Activated CD4-positive, alpha-beta memory T cell treated with anti-CD3 and anti-CD28 coated beads for 36 hours (primary cell): ENCODE results near the gene ANAPC2. TPM values are rescaled to one million over a fixed set of nuclear protein-coding genes. Genes with fewer than 3 reads are reported as not detected.

Experiments
- CTCF ChIA-PET: fragments of 350-600 bp; sonication (Branson Sonifier 250); formaldehyde crosslinking; loops from one replicate; lab custom pipeline; 2021; ENCODE audit warnings: antibody characterized with exemption, inconsistent platforms; lab: Charles Lee
- POLR2A ChIA-PET: fragments of 350-600 bp; sonication (Branson Sonifier 250); formaldehyde crosslinking; loops from one replicate; lab custom pipeline; 2021; ENCODE audit warnings: antibody characterized with exemption; lab: Charles Lee
- DNase-seq: peaks from one replicate; pipeline ENCODE4 v3.0.0-alpha.2; 2020
- H3K27ac Mint-ChIP-seq: one replicate; pipeline ENCODE4 v1.8.0; 2021; ENCODE audit warnings: mixed read lengths
- H3K27me3 Mint-ChIP-seq: one replicate; pipeline ENCODE4 v1.8.0; 2021; ENCODE audit warnings: mixed read lengths
- H3K36me3 Mint-ChIP-seq: one replicate; pipeline ENCODE4 v1.8.0; 2021; ENCODE audit warnings: mixed read lengths
- H3K4me1 Mint-ChIP-seq: one replicate; pipeline ENCODE4 v1.8.0; 2021; ENCODE audit warnings: low read depth, mixed read lengths
- H3K4me3 Mint-ChIP-seq: one replicate; pipeline ENCODE4 v1.8.0; 2021; ENCODE audit warnings: mild to moderate bottlenecking, mixed read lengths
- H3K9me3 Mint-ChIP-seq: one replicate; pipeline ENCODE4 v1.8.0; 2021; ENCODE audit warnings: mixed read lengths
- intact Hi-C: fragments of 100-400 bp; cut with micrococcal nuclease; formaldehyde crosslinking; loops from one replicate; pipeline ENCODE4 v1.15.1; 2023
- total RNA-seq, 2 experiments: library from RNA; stranded (reverse); gene quantifications; one replicate each; pipeline ENCODE4 v1.2.3, GENCODE V29; 2021

ANAPC2 gene
- total RNA-seq, 2 experiments from 2014 or later: 36.3 to 36.9 TPM

DNA sequence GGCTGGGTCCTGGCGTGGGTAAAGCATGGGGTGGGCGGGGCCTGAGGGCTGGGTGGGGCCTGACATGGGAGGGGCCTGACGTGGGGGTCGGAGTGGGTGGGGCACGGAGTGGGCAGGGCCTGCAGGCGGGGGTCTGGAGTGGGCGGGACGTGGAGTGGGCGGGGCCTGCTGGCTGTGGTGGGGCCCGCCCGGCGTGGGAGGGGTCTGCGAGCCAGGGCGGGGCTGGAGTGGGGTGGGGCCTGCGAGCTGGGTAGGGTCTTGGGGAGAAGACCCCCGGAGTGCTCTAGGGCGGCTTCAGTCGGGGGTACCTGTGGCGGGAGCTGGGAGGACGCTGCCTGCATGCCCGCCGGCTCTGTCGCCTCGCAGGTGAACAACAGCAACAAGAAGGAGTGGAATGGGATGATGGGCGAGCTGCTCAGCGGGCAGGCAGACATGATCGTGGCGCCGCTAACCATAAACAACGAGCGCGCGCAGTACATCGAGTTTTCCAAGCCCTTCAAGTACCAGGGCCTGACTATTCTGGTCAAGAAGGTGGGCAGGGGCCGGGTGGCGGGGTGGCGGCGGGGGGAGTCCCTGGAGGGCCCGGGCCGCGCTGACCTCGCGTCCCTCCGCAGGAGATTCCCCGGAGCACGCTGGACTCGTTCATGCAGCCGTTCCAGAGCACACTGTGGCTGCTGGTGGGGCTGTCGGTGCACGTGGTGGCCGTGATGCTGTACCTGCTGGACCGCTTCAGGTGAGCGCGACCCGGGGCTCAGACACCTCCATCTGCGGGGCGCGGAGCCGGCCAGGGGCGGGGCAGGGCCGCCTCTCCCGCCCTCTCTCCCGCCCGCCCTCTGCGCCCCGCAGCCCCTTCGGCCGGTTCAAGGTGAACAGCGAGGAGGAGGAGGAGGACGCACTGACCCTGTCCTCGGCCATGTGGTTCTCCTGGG lies 26.5 kb downstream of the ANAPC2 start:
- ChIA-PET CTCF (no interaction called here), POLR2A (interaction anchor here (0.6 kb wide), 1 partner anchor 208 kb away, joined by 3 read pairs; no protein-coding TSS in a partner anchor)
- intact Hi-C loops: no loop called here
- Mint-ChIP-seq H3K27ac (no peak overlapping the region), H3K9me3 (no peaks in the 10 kb centered on the region), H3K27me3 (peaks cover 42% of the 10 kb centered on the region), H3K4me1 (peaks cover 13% of the 10 kb centered on the region), H3K36me3 (no peaks in the 10 kb centered on the region), H3K4me3 (no peak overlapping the region)
- DNase-seq: no peak

DNA sequence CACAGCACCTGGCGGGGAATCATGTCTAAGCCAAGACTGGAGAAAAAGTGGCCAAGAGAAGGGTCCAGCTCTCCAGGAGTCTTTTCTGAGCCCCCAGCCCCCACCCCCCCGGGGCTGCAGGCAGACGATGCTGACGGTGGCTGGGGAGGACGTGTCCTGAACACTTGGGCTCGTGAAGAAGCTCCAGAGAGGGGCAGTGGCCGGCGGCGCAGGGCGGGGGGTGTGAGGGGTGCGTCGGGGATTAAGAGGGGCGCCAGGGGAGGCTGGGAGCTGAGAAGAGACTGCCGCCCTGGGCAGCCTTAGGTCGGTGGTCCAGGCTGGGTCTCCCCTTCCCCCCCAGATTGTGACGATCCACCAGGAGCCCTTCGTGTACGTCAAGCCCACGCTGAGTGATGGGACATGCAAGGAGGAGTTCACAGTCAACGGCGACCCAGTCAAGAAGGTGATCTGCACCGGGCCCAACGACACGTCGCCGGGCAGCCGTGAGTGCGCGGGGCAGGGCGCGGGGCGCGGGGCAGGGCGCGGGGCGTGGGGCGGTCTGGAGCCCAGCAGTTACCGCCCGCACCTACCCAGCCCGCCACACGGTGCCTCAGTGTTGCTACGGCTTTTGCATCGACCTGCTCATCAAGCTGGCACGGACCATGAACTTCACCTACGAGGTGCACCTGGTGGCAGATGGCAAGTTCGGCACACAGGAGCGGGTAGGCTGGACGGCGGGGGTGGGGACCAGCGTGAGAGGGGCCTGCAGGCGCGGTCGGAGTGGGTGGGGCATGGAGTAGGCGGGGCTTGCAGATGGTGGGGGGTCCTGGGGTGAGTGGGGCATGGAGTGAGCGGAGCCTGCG lies 27.4 kb downstream of the ANAPC2 start:
- Mint-ChIP-seq H3K27me3 (peaks cover 39% of the 10 kb centered on the region), H3K36me3 (no peaks in the 10 kb centered on the region), H3K27ac (no peak overlapping the region), H3K4me3 (no peak overlapping the region), H3K9me3 (no peaks in the 10 kb centered on the region), H3K4me1 (peaks cover 9% of the 10 kb centered on the region)
- CTCF ChIA-PET: no interaction called here
- POLR2A ChIA-PET: no interaction called here
- no peak for DNase-seq
- intact Hi-C loops: no loop called here

DNA sequence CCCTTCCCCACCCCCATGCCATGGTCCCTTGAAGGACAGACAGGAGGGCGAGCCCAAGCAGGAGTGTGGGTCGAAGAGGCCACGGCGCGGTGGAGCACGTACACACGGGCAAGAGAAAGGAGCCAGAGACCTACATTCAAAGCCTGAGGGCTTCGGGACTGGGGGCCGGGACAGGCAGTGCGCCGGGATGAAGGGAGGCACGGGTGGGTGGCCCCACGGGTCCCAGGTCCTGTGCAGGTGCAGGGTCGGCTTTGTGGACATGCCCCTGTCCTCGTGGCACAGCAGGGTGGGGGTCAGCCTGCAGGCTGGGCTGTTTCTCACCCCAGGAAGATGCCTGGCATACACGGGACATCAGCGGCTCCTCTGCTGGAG lies 28.3 kb downstream of the ANAPC2 start:
- H3K4me1 Mint-ChIP-seq: peaks cover 9% of the 10 kb centered on the region
- ChIA-PET CTCF (no interaction called here), POLR2A (no interaction called here)
- H3K27ac Mint-ChIP-seq: no peak overlapping the region
- no peaks in the 10 kb centered on the region for H3K9me3 Mint-ChIP-seq
- intact Hi-C loops: no loop called here
- H3K4me3 Mint-ChIP-seq: no peak overlapping the region
- no peak for DNase-seq
- no peaks in the 10 kb centered on the region for H3K36me3 Mint-ChIP-seq
- H3K27me3 Mint-ChIP-seq: peaks cover 36% of the 10 kb centered on the region

DNA sequence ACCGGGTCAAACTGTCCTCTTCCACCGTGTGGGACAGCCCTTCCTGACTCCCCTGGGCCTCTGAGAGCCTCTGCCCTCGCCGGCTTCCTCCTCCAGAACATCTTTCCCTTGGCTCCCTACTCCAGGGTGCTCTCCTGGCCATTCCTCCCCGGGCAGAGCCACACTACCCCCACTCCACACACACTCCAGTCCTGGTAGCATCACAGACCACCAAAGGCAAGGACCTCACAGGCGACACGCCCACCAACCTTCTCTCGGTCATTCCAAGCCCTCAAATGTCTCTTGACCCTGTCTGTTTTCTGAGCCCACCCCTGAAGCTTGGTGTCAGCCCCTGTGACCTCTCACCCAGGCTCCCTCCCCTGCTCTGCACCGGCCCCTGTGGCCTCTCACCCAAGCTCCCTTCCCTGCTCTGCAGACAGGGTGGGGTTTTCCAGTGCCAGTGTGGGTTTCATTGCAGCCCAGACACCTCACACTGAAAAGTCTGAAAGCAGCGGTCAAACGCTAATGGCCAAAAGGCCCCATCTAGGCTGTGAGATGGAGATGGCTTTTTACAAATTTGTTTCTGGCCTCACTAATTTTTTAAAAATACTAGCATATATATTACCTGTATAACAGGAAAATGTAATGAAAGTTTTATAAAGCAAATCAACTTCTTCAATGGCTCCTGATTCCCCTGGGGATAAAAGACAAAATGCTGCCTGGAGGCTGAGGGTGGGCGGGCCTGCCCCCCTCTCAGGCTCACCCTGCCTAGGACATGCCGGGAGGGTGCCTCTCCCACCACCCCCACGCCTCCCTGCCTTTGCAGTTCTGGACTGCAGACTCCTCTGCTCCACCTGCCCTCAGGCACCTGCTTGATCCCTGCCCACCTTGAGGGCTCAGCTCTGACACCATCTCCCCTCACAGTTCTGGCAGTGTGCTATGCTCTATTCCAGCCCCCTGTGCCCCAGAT lies 29.0 kb downstream of the ANAPC2 start:
- Mint-ChIP-seq H3K27me3 (peaks cover 35% of the 10 kb centered on the region), H3K36me3 (no peaks in the 10 kb centered on the region), H3K27ac (no peak overlapping the region), H3K4me1 (peaks cover 9% of the 10 kb centered on the region), H3K4me3 (no peak overlapping the region), H3K9me3 (no peaks in the 10 kb centered on the region)
- CTCF ChIA-PET: no interaction called here
- DNase-seq: no peak
- intact Hi-C loops: no loop called here
- POLR2A ChIA-PET: no interaction called here

DNA sequence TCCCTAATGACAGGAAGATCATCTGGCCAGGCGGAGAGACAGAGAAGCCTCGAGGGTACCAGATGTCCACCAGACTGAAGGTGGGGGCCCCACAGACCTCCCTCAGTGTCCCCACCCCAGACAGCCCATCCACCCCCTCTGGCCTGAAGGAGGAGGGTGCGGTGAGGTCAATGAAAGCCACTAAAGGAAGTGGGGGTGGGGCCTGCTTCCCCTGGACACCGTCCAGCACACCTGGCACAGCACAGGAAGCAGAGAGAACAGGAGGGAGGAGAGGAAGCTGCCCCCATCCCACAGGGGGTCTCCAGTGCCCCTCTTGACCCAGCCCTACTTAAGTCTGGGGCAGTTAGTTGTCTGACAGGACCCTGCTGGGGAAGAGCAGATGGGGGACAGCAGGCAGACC lies 29.7 kb downstream of the ANAPC2 start:
- Mint-ChIP-seq H3K4me3 (no peak overlapping the region), H3K36me3 (no peaks in the 10 kb centered on the region), H3K9me3 (no peaks in the 10 kb centered on the region), H3K4me1 (peaks cover 9% of the 10 kb centered on the region), H3K27me3 (peaks cover 33% of the 10 kb centered on the region), H3K27ac (no peak overlapping the region)
- ChIA-PET CTCF (no interaction called here), POLR2A (no interaction called here)
- DNase-seq: no peak
- intact Hi-C loops: no loop called here

DNA sequence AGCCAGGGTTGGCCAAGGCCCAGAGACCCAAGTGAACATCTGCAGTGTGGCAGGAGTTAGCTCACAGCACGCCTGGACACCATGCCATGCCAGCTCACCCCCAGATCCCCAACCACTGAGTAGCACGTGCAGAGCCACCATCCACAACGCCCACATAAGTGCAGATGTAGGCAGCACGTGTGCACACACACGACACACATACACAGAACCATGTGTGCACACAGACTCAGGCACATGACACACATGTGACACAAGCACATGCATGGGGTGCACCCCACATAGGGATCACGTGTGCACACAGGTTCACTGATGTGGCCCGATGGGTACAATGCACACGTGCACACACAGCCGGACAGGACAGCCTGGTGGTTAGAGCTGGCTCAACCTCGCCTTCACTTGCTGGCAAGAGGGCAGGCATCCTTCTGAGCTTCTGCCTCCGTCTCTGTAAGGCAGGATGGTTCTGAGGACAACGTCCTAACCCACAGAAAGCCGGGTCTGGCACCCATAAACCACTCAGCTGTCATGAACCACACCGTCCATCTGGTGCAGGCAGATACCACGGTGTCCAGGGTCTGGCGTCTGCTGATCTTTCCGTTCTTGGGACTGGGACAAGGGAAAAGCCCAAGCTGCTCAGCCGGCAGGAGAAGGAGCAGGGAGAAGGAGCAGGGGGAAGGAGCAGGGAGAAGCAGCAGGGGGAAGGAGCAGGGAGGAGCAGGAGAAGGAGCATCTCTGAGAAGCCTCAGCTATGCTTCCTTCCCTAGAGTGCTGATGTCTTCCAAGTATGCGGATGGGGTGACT lies 30.5 kb downstream of the ANAPC2 start:
- CTCF ChIA-PET: interaction anchor here (1.0 to 1.7 kb wide), 3 partner anchors 20 to 111 kb away, joined by 3 to 7 read pairs (median 4); partner anchors contain the start of gene NPDC1
- H3K4me1 Mint-ChIP-seq: peaks cover 9% of the 10 kb centered on the region

DNA sequence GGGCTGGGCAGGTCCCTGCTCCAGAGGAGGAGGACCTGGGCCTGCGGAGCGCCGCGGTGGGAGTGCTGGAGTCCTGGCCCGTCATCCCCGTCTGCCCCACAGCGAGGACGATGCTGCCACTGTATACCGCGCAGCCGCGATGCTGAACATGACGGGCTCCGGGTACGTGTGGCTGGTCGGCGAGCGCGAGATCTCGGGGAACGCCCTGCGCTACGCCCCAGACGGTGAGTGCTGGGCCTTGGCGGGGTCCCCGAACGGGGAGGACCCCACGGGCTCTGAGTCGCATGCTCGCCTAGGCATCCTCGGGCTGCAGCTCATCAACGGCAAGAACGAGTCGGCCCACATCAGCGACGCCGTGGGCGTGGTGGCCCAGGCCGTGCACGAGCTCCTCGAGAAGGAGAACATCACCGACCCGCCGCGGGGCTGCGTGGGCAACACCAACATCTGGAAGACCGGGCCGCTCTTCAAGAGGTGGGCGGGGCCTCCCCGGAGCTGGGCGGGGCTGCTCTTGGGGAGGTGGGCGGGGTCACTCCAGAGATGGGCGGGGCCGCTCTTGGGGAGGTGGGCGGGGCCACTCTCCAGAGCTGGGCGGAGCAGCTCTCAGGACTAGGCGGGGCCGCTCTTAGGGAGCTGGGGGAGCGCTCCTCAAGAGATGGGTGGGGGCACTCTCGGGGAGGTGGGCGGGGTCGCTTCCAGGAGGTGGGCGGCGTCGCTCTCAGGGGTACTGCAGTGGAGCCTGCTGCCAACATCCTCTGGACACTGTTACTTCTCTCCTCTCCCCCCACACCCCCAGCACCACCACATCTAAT lies 31.6 kb downstream of the ANAPC2 start:
- H3K4me3 Mint-ChIP-seq: peak overlapping the region; percentile 44
- ChIA-PET CTCF (interaction anchor here (0.6 to 1.7 kb wide), 6 partner anchors 19 to 266 kb away, joined by 3 to 7 read pairs (median 3); partner anchors contain the start of genes EXD3, NPDC1 and RNF224), POLR2A (no interaction called here)
- H3K27me3 Mint-ChIP-seq: peaks cover 29% of the 10 kb centered on the region
- no peaks in the 10 kb centered on the region for H3K36me3 Mint-ChIP-seq
- H3K27ac Mint-ChIP-seq: no peak overlapping the region
- no peaks in the 10 kb centered on the region for H3K9me3 Mint-ChIP-seq
- peaks cover 9% of the 10 kb centered on the region for H3K4me1 Mint-ChIP-seq
- DNase-seq: peak; percentile 69
- intact Hi-C loops: no loop called here

More for the DNA sequence above, 30.5 kb downstream of the ANAPC2 start:
- no peak for DNase-seq
- Mint-ChIP-seq H3K36me3 (no peaks in the 10 kb centered on the region), H3K4me3 (no peak overlapping the region), H3K27ac (no peak overlapping the region), H3K27me3 (peaks cover 30% of the 10 kb centered on the region), H3K9me3 (no peaks in the 10 kb centered on the region)
- intact Hi-C loops: no loop called here
- POLR2A ChIA-PET: no interaction called here

DNA sequence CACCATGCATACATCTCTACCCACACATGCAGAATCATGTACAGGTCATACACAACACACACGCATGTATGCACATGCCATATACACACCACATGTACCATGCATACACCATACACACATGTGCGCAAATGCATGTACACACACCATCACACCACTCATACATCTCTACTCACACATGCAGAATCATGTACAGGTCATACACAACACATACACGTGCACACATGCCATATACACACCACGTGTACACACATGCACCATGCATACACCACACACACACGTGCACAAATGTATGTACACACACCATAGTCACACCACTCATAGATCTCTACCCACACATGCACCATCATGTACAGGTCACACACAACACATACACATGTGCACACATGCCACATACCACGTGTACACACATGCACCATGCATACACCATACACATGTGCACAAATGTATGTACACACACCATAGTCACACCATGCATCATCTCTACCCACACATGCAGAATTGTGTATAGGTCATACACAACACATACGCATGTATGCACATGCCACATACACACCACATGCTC lies 35.4 kb downstream of the ANAPC2 start:
- intact Hi-C loops: no loop called here
- DNase-seq: no peak
- POLR2A ChIA-PET: no interaction called here
- Mint-ChIP-seq H3K4me3 (no peak overlapping the region), H3K27ac (no peak overlapping the region), H3K4me1 (peaks cover 4% of the 10 kb centered on the region), H3K36me3 (no peaks in the 10 kb centered on the region), H3K9me3 (no peaks in the 10 kb centered on the region), H3K27me3 (peaks cover 15% of the 10 kb centered on the region)
- CTCF ChIA-PET: no interaction called here

DNA sequence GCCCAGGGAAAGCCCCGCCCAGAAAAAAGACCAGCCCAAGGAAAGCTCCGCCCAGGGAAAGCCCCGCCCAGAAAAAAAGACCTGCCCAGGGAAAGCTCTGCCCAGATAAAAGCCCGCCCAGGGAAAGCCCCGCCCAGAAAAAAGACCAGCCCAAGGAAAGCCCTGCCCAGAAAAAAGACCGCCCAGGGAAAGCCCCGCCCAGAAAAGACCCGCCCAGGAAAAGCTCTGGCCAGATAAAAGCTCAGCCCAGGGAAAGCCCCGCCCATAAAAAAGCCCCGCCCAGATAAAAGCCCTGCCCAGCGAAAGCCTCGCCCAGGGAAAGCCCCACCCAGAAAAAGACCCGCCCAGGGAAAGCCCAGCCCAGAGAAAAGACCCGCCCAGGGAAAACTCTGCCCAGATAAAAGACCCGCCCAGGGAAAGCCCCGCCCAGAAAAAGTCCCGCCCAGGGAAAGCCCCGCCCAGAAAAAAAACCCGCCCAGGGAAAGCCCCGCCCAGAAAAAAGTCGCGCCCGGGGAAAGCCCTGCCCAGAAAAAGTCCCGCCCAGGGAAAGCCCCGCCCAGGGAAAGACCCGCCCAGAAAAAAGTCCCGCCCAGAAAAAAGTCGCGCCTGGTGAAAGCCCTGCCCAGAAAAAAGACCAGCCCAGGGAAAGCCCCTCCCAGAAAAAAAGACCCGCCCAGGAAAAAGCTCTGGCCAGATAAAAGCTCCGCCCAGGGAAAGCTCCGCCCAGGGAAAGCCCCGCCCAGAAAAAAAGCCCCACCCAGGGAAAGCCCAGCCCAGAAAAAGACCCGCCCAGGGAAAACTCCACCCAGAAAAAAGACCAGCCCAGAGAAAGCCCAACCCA lies 37.5 kb downstream of the ANAPC2 start:
- intact Hi-C loops: loop anchor here (2.0 kb wide), 1 partner anchor 64 kb away; the partner anchor contains the start of gene MAN1B1
- peaks cover 8% of the 10 kb centered on the region for H3K27me3 Mint-ChIP-seq
- ChIA-PET POLR2A (interaction anchor here (0.5 to 0.6 kb wide), 2 partner anchors 21 to 765 kb away, joined by 3 read pairs; no protein-coding TSS in a partner anchor), CTCF (interaction anchor here (1.1 to 1.5 kb wide), 3 partner anchors 10 to 86 kb away, joined by 3 read pairs; no protein-coding TSS in a partner anchor)
- no peaks in the 10 kb centered on the region for H3K36me3 Mint-ChIP-seq
- no peak overlapping the region for H3K4me3 Mint-ChIP-seq
- H3K9me3 Mint-ChIP-seq: no peaks in the 10 kb centered on the region
- no peaks in the 10 kb centered on the region for H3K4me1 Mint-ChIP-seq
- H3K27ac Mint-ChIP-seq: no peak overlapping the region
- peak; percentile 85 for DNase-seq
